HepG2 (cell line): Measurements from ENCODE around the gene HELZ2. TPM values are rescaled to one million over a fixed set of nuclear protein-coding genes. Genes with fewer than 3 reads are reported as not detected.

Source experiments
- EZH2 ChIP-seq: conservative IDR thresholded peaks from 2 replicates; pipeline ENCODE4 v1.6.1; 2012; ENCODE audit warnings: mild to moderate bottlenecking, low read depth, low read length, moderate library complexity
- FOSL2 ChIP-seq: sonication (generic); formaldehyde crosslinking; IDR thresholded peaks from 2 replicates; pipeline ENCODE4 v1.4.0; 2020; ENCODE audit warnings: missing genetic modification reagents
- FOXC1 ChIP-seq: sonication (generic); formaldehyde crosslinking; IDR thresholded peaks from 2 replicates; pipeline ENCODE4 v1.8.0; 2022; ENCODE audit warnings: mild to moderate bottlenecking, missing genetic modification reagents, borderline replicate concordance
- IKZF1 ChIP-seq: fragments of 450-650 bp; IDR thresholded peaks from 2 replicates; pipeline ENCODE4 v1.7.1; 2016
- JUNB ChIP-seq: sonication (generic); formaldehyde crosslinking; IDR thresholded peaks from 2 replicates; pipeline ENCODE4 v1.8.0; 2022; ENCODE audit warnings: missing genetic modification reagents, mild to moderate bottlenecking, borderline replicate concordance
- KAT7 ChIP-seq: IDR thresholded peaks from 2 replicates; pipeline ENCODE4 v1.6.1; 2018; ENCODE audit warnings: borderline replicate concordance, missing compliant biosample characterization
- MED8 ChIP-seq: sonication (generic); formaldehyde crosslinking; IDR thresholded peaks from 2 replicates; pipeline ENCODE4 v1.8.1; 2023; ENCODE audit warnings: mild to moderate bottlenecking, missing genetic modification reagents; ENCODE audit not compliant: insufficient replicate concordance
- MEF2D ChIP-seq: sonication (generic); formaldehyde crosslinking; IDR thresholded peaks from 2 replicates; pipeline ENCODE4 v1.5.1; 2020; ENCODE audit warnings: mild to moderate bottlenecking, missing genetic modification reagents
- MTA1 ChIP-seq: sonication (generic); formaldehyde crosslinking; IDR thresholded peaks from 2 replicates; pipeline ENCODE4 v1.4.0; 2020; ENCODE audit warnings: missing genetic modification reagents, mild to moderate bottlenecking, borderline replicate concordance
- TOE1 ChIP-seq: sonication (generic); formaldehyde crosslinking; IDR thresholded peaks from 2 replicates; pipeline ENCODE4 v1.4.0; 2020; ENCODE audit warnings: mild to moderate bottlenecking, missing genetic modification reagents
- ZKSCAN1 ChIP-seq: fragments of 150-350 bp; IDR thresholded peaks from 2 replicates; pipeline ENCODE4 v1.6.1; 2014; ENCODE audit warnings: low read length
- ZNF136 ChIP-seq: sonication (generic); formaldehyde crosslinking; IDR thresholded peaks from 2 replicates; pipeline ENCODE4 v1.8.1; 2022; ENCODE audit warnings: low read depth, mild to moderate bottlenecking, moderate library complexity, missing genetic modification reagents
- ZNF138 ChIP-seq: sonication (generic); formaldehyde crosslinking; IDR thresholded peaks from 2 replicates; pipeline ENCODE4 v1.5.0; 2020; ENCODE audit warnings: mild to moderate bottlenecking, low read depth, missing genetic modification reagents
- ZNF292 ChIP-seq: sonication (generic); formaldehyde crosslinking; IDR thresholded peaks from 2 replicates; pipeline ENCODE4 v1.8.1; 2022; ENCODE audit warnings: mild to moderate bottlenecking, low read depth, missing genetic modification reagents, borderline replicate concordance
- ZNF44 ChIP-seq: sonication (generic); formaldehyde crosslinking; IDR thresholded peaks from 2 replicates; pipeline ENCODE4 v1.5.1; 2020; ENCODE audit warnings: mild to moderate bottlenecking, missing genetic modification reagents
- ZNF556 ChIP-seq: sonication (generic); formaldehyde crosslinking; IDR thresholded peaks from 2 replicates; pipeline ENCODE4 v1.4.0; 2020; ENCODE audit warnings: mild to moderate bottlenecking, missing genetic modification reagents, borderline replicate concordance
- polyA plus RNA-seq, 8 experiments: library from polyadenylated mRNA; depleted of rRNA in 3 of 8; stranded (reverse) in 7 of 8; unstranded in 1 of 8; fragments of >200 nt; fragmentation: Illumina TruSeq in 4 of 8; extraction: Trizol in 4 of 8; gene quantifications; 2 replicates each; pipeline versions ENCODE4 v1.2.1 to v1.2.3, GENCODE V29; 2011 to 2016; ENCODE audit warnings: low read depth in 4 of 8, missing spikeins in 1 of 8, mixed read lengths in 1 of 8; ENCODE audit not compliant: insufficient read depth in 1 of 8
- total RNA-seq, 5 experiments: library from RNA; depleted of rRNA; stranded (reverse); fragments of >200 nt; fragmentation: Illumina TruSeq; extraction: Trizol; gene quantifications; 2 replicates each; pipeline ENCODE4 v1.2.3, GENCODE V29; 2016; ENCODE audit warnings: low read depth in 1 of 5
- TF ChIP-seq, protein P1 (sequence below): sonication (generic); formaldehyde crosslinking; conservative IDR thresholded peaks from 2 replicates; pipeline ENCODE4 v1.4.0; 2020; ENCODE audit warnings: missing genetic modification reagents
- TF ChIP-seq, protein P2 (sequence below): sonication (generic); formaldehyde crosslinking; IDR thresholded peaks from 2 replicates; pipeline ENCODE4 v1.5.0; 2020; ENCODE audit warnings: missing genetic modification reagents, mild to moderate bottlenecking, borderline replicate concordance
- TF ChIP-seq, protein P3 (sequence below): IDR thresholded peaks from 2 replicates; pipeline ENCODE4 v1.6.1; 2016; ENCODE audit warnings: missing compliant biosample characterization, missing genetic modification reagents, borderline replicate concordance
- TF ChIP-seq, protein P4 (sequence below): IDR thresholded peaks from 2 replicates; pipeline ENCODE4 v1.6.1; 2016
- TF ChIP-seq, protein P5 (sequence below): IDR thresholded peaks from 2 replicates; pipeline ENCODE4 v1.6.1; 2016; ENCODE audit warnings: missing genetic modification reagents, missing compliant biosample characterization

HELZ2 gene
- total and polyA plus RNA-seq, 2 of the 13 experiments (the other 11 are each of a cell fraction or from before 2014, with no cell fraction given), result 9.6 to 10.1 TPM

DNA sequence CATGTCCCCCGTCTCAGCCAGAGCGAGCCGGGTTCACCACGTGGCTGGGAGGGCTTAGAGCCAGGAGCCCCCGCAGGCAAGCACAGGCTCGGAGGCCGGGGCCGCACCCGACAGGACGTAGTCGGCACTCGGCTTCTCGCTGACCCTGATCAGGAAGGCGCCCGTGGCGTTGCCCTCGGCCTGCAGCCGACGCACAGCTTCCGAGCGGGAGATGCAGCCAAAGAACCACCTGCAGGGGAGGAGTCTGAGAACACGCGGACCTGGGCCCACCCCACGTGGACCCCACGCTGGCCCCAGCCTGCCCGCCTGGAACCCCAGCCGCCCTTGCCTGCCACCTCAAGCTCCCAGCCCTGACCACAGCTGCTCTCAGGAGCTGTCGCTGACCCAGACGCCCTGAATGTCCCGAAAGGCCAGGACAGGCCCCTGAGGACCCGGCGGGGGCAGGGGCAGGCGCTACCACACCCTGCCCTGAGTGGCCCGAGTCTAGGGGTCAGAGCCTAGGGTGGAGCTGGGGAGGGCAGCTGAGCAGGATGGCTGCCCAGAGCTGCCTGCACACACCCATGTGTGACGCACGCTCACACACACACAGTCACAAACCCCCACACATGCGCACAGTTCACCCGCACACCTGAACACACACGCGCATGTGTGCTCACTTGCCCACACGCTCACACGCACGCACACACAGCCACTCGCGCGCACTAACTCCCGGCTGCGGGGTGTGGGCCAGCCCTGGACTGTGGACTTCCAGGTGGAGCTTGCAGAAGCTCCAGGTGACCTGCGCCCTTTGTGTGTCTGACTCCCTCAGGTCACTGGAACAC is 39.0 kb downstream of the HELZ2 start (continued):
- TF ChIP-seq TOE1 (CRISPR knock-in tag) (no peak), ZNF292 (CRISPR knock-in tag) (no peak), MTA1 (peak; percentile 89; the same call in 1 of the 2 replicates), ZNF556 (CRISPR knock-in tag) (no peak), KAT7 (CRISPR knock-in tag) (no peak), ZNF136 (CRISPR knock-in tag) (no peak), MEF2D (no peak), IKZF1 (no peak), FOSL2 (CRISPR knock-in tag) (peak; percentile 51; the same call in 1 of the 2 replicates), JUNB (CRISPR knock-in tag) (no peak), FOXC1 (CRISPR knock-in tag) (0 out of 2 replicates have a peak, but pooled peaks have one; percentile 50), EZH2 (0 out of 2 replicates have a peak, but pooled peaks have one; percentile 76), ZNF138 (CRISPR knock-in tag) (no peak), ZKSCAN1 (no peak), ZNF44 (CRISPR knock-in tag) (no peak), MED8 (CRISPR knock-in tag) (no peak)
- TF ChIP-seq, protein P1, sequence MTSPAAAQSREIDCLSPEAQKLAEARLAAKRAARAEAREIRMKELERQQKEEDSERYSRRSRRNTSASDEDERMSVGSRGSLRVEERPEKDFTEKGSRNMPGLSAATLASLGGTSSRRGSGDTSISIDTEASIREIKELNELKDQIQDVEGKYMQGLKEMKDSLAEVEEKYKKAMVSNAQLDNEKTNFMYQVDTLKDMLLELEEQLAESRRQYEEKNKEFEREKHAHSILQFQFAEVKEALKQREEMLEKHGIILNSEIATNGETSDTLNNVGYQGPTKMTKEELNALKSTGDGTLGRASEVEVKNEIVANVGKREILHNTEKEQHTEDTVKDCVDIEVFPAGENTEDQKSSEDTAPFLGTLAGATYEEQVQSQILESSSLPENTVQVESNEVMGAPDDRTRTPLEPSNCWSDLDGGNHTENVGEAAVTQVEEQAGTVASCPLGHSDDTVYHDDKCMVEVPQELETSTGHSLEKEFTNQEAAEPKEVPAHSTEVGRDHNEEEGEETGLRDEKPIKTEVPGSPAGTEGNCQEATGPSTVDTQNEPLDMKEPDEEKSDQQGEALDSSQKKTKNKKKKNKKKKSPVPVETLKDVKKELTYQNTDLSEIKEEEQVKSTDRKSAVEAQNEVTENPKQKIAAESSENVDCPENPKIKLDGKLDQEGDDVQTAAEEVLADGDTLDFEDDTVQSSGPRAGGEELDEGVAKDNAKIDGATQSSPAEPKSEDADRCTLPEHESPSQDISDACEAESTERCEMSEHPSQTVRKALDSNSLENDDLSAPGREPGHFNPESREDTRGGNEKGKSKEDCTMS (CRISPR knock-in tag), result no peak
- TF ChIP-seq, protein P2, sequence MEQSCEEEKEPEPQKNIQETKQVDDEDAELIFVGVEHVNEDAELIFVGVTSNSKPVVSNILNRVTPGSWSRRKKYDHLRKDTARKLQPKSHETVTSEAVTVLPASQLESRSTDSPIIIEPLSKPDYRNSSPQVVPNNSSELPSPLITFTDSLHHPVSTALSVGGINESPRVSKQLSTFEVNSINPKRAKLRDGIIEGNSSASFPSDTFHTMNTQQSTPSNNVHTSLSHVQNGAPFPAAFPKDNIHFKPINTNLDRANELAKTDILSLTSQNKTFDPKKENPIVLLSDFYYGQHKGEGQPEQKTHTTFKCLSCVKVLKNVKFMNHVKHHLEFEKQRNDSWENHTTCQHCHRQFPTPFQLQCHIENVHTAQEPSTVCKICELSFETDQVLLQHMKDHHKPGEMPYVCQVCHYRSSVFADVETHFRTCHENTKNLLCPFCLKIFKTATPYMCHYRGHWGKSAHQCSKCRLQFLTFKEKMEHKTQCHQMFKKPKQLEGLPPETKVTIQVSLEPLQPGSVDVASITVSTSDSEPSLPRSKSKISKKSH, result peak; percentile 21; the same call in 1 of the 2 replicates
- TF ChIP-seq, protein P3, sequence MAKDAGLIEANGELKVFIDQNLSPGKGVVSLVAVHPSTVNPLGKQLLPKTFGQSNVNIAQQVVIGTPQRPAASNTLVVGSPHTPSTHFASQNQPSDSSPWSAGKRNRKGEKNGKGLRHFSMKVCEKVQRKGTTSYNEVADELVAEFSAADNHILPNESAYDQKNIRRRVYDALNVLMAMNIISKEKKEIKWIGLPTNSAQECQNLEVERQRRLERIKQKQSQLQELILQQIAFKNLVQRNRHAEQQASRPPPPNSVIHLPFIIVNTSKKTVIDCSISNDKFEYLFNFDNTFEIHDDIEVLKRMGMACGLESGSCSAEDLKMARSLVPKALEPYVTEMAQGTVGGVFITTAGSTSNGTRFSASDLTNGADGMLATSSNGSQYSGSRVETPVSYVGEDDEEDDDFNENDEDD (CRISPR knock-in tag), result peak; percentile 31; the same call in 1 of the 2 replicates
- TF ChIP-seq, protein P4, sequence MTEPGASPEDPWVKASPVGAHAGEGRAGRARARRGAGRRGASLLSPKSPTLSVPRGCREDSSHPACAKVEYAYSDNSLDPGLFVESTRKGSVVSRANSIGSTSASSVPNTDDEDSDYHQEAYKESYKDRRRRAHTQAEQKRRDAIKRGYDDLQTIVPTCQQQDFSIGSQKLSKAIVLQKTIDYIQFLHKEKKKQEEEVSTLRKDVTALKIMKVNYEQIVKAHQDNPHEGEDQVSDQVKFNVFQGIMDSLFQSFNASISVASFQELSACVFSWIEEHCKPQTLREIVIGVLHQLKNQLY, result no peak
- TF ChIP-seq, protein P5, sequence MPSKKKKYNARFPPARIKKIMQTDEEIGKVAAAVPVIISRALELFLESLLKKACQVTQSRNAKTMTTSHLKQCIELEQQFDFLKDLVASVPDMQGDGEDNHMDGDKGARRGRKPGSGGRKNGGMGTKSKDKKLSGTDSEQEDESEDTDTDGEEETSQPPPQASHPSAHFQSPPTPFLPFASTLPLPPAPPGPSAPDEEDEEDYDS (CRISPR knock-in tag), result no peak
